IMR-90 (cell line): ENCODE measurements around the gene DPP10. TPM values are rescaled to one million over a fixed set of nuclear protein-coding genes. Genes with fewer than 3 reads are reported as not detected.

Experiments used
- ATAC-seq: fragments of 200-7000 bp; cut with Tn5 transposase; 2 replicates; pipeline ENCODE4 v1.9.1; 2020; ENCODE audit warnings: low read depth, mild to moderate bottlenecking, moderate library complexity
- BruUV-seq: library from RNA; stranded (reverse); fragments of 400-500 nt; replicated peaks from 2 replicates; lab custom pipeline; 2021; lab: Mats Ljungman, UMichigan
- CTCF ChIA-PET: fragments of 300-600 bp; formaldehyde crosslinking; extraction: SDS; loops from one replicate; lab custom pipeline; 2021; ENCODE audit warnings: antibody characterized with exemption; lab: Yijun Ruan, JAX
- POLR2A ChIA-PET: fragments of 300-600 bp; sonication (Branson Sonifier 250); formaldehyde crosslinking; loops from one replicate; lab custom pipeline; 2022; ENCODE audit warnings: antibody characterized with exemption; ENCODE audit not compliant: unreplicated experiment; lab: Charles Lee
- DNase-seq: peaks from one replicate; pipeline ENCODE4 v3.0.0; 2013
- H2AFZ ChIP-seq: replicated peaks from 2 replicates; pipeline ENCODE3; 2013; ENCODE audit warnings: low read length, mild to moderate bottlenecking; ENCODE audit not compliant: poor library complexity
- H2AK5ac ChIP-seq: 2 replicates; pipeline ENCODE4 v1.6.1; 2013; ENCODE audit warnings: low read depth, low read length, inconsistent platforms
- H2AK9ac ChIP-seq: replicated peaks from 2 replicates; pipeline ENCODE3; 2013; ENCODE audit warnings: mild to moderate bottlenecking, low read depth, low read length, moderate library complexity; ENCODE audit not compliant: poor library complexity
- H2BK120ac ChIP-seq: 2 replicates; pipeline ENCODE4 v1.6.1; 2013; ENCODE audit warnings: low read depth, low read length, inconsistent platforms
- H2BK15ac ChIP-seq: 3 replicates; pipeline ENCODE4 v1.6.1; 2013; ENCODE audit warnings: low read depth, low read length, inconsistent platforms
- H2BK20ac ChIP-seq: 2 replicates; pipeline ENCODE4 v1.6.1; 2013; ENCODE audit warnings: low read depth, mild to moderate bottlenecking, inconsistent platforms, low read length, moderate library complexity
- H2BK5ac ChIP-seq: 2 replicates; pipeline ENCODE4 v1.6.1; 2013; ENCODE audit warnings: mild to moderate bottlenecking, low read depth, low read length, inconsistent platforms; ENCODE audit not compliant: poor library complexity, severe bottlenecking
- H3K14ac ChIP-seq: replicated peaks from 2 replicates; pipeline ENCODE4 v1.6.1; 2013; ENCODE audit warnings: low read depth, low read length, inconsistent platforms
- H3K18ac ChIP-seq: 2 replicates; pipeline ENCODE4 v1.6.1; 2013; ENCODE audit warnings: low read depth, low read length, control low read depth
- H3K23ac ChIP-seq: 2 replicates; pipeline ENCODE4 v1.6.1; 2013; ENCODE audit warnings: low read depth, low read length, inconsistent platforms
- H3K27ac ChIP-seq: 2 replicates; pipeline ENCODE4 v1.5.1; 2013; ENCODE audit warnings: mild to moderate bottlenecking, control low read depth, low read length; ENCODE audit not compliant: insufficient read depth
- H3K27me3 ChIP-seq: 2 replicates; pipeline ENCODE4 v1.6.1; 2013; ENCODE audit warnings: low read length; ENCODE audit not compliant: control insufficient read depth, insufficient read depth
- H3K36me3 ChIP-seq: 2 replicates; pipeline ENCODE4 v1.6.1; 2013; ENCODE audit warnings: low read length, mixed read lengths; ENCODE audit not compliant: control insufficient read depth, insufficient read depth
- H3K4ac ChIP-seq: 2 replicates; pipeline ENCODE4 v1.6.1; 2013; ENCODE audit warnings: low read depth, low read length, inconsistent platforms
- H3K4me1 ChIP-seq: 2 replicates; pipeline ENCODE4 v1.6.1; 2013; ENCODE audit warnings: low read length, mixed read lengths; ENCODE audit not compliant: control insufficient read depth, insufficient read depth
- H3K4me2 ChIP-seq: 2 replicates; pipeline ENCODE4 v1.6.1; 2013; ENCODE audit warnings: low read depth, mild to moderate bottlenecking, control low read depth, low read length, moderate library complexity
- H3K4me3 ChIP-seq: 2 replicates; pipeline ENCODE4 v1.5.1; 2013; ENCODE audit warnings: low read depth, mild to moderate bottlenecking, control low read depth, low read length, moderate library complexity; ENCODE audit not compliant: insufficient read depth
- H3K56ac ChIP-seq: 2 replicates; pipeline ENCODE4 v1.6.1; 2013; ENCODE audit warnings: low read length, inconsistent platforms; ENCODE audit not compliant: insufficient read depth; ENCODE audit errors: extremely low read depth
- H3K79me1 ChIP-seq, 2 experiments: 2 replicates each; pipeline ENCODE4 v1.6.1; 2013; ENCODE audit warnings: low read length in 2 of 2, inconsistent platforms in 1 of 2, low read depth in 1 of 2
- H3K9ac ChIP-seq: 2 replicates; pipeline ENCODE4 v1.6.1; 2013; ENCODE audit warnings: low read depth, low read length, control low read depth
- H3K9me1 ChIP-seq: 2 replicates; pipeline ENCODE4 v1.6.1; 2013; ENCODE audit warnings: low read length, inconsistent platforms; ENCODE audit not compliant: insufficient read depth
- H3K9me3 ChIP-seq: 2 replicates; pipeline ENCODE4 v1.6.1; 2013; ENCODE audit warnings: low read length; ENCODE audit not compliant: control insufficient read depth, insufficient read depth
- H4K20me1 ChIP-seq: 2 replicates; pipeline ENCODE4 v1.6.1; 2013; ENCODE audit warnings: low read length, inconsistent platforms; ENCODE audit not compliant: insufficient read depth
- H4K5ac ChIP-seq: 2 replicates; pipeline ENCODE4 v1.6.1; 2013; ENCODE audit warnings: mild to moderate bottlenecking, low read depth, low read length, control low read depth
- H4K8ac ChIP-seq, 2 experiments: 2 replicates each; pipeline ENCODE4 v1.6.1; 2013; ENCODE audit warnings: low read depth in 2 of 2, low read length in 2 of 2, control low read depth in 1 of 2, inconsistent platforms in 1 of 2
- H4K91ac ChIP-seq: 2 replicates; pipeline ENCODE4 v1.6.1; 2013; ENCODE audit warnings: low read depth, low read length, inconsistent platforms; ENCODE audit not compliant: insufficient read depth
- BHLHE40 ChIP-seq: fragments of 150-350 bp; IDR thresholded peaks from 2 replicates; pipeline ENCODE4 v1.6.1; 2016; ENCODE audit warnings: mild to moderate bottlenecking, low read depth, low read length
- CEBPB ChIP-seq: IDR thresholded peaks from 2 replicates; pipeline ENCODE4 v1.6.1; 2012; ENCODE audit warnings: low read depth, low read length, improper control_type of control experiment
- CHD1 ChIP-seq: IDR thresholded peaks from 2 replicates; pipeline ENCODE4 v1.6.1; 2012; ENCODE audit warnings: low read depth, low read length, improper control_type of control experiment
- CTCF ChIP-seq: conservative IDR thresholded peaks from 2 replicates; pipeline ENCODE4 v1.5.1; 2012; ENCODE audit warnings: mild to moderate bottlenecking, low read depth, low read length, improper control_type of control experiment
- FOS ChIP-seq: fragments of 150-350 bp; IDR thresholded peaks from 2 replicates; pipeline ENCODE4 v1.6.1; 2016; ENCODE audit warnings: low read depth, low read length
- MAFK ChIP-seq: IDR thresholded peaks from 2 replicates; pipeline ENCODE4 v1.6.1; 2012; ENCODE audit warnings: low read depth, low read length, improper control_type of control experiment
- MAZ ChIP-seq: IDR thresholded peaks from 2 replicates; pipeline ENCODE4 v1.6.1; 2012; ENCODE audit warnings: low read depth, mild to moderate bottlenecking, low read length, improper control_type of control experiment, moderate library complexity, borderline replicate concordance
- MXI1 ChIP-seq: IDR thresholded peaks from 2 replicates; pipeline ENCODE4 v1.6.1; 2012; ENCODE audit warnings: low read depth, mild to moderate bottlenecking, low read length, moderate library complexity, borderline replicate concordance
- NFE2L2 ChIP-seq: fragments of 150-350 bp; IDR thresholded peaks from 2 replicates; pipeline ENCODE4 v1.6.1; 2016; ENCODE audit warnings: low read depth, mild to moderate bottlenecking, low read length
- POLR2A ChIP-seq: IDR thresholded peaks from 2 replicates; pipeline ENCODE4 v1.6.1; 2012; ENCODE audit warnings: mild to moderate bottlenecking, low read depth, low read length
- RAD21 ChIP-seq: IDR thresholded peaks from 2 replicates; pipeline ENCODE4 v1.6.1; 2012; ENCODE audit warnings: low read length, improper control_type of control experiment
- RCOR1 ChIP-seq: IDR thresholded peaks from 2 replicates; pipeline ENCODE4 v1.6.1; 2012; ENCODE audit warnings: mild to moderate bottlenecking, low read length, improper control_type of control experiment; ENCODE audit not compliant: insufficient replicate concordance
- RFX5 ChIP-seq: IDR thresholded peaks from 2 replicates; pipeline ENCODE4 v1.8.0; 2012; ENCODE audit warnings: low read depth, mild to moderate bottlenecking, low read length, moderate library complexity
- SMC3 ChIP-seq: fragments of 150-350 bp; IDR thresholded peaks from 2 replicates; pipeline ENCODE4 v1.6.1; 2016; ENCODE audit warnings: low read depth, mild to moderate bottlenecking, antibody characterized with exemption, low read length, moderate library complexity
- USF2 ChIP-seq: fragments of 150-350 bp; IDR thresholded peaks from 2 replicates; pipeline ENCODE4 v1.6.1; 2017; ENCODE audit warnings: mild to moderate bottlenecking, antibody characterized with exemption, low read length, low read depth
- WGBS, 2 experiments: methylation state at CpG; one replicate each; pipeline versions ENCODE4 v1.1.5 to v1.1.7; 2013; ENCODE audit warnings: missing lambda C conversion rate in 2 of 2; ENCODE audit not compliant: insufficient read length in 1 of 2; ENCODE audit errors: extremely low coverage in 2 of 2; 5-methylcytosine and 5-hydroxymethylcytosine counted together
- dilution Hi-C: fragments of 300-500 bp; cut with HindIII; formaldehyde crosslinking; loops from one replicate; pipeline ENCODE4 v1.14.3; 2018; ENCODE audit warnings: low sequenced_read_pairs; ENCODE audit not compliant: unreplicated experiment
- in situ Hi-C: fragments of 300-500 bp; cut with MboI; formaldehyde crosslinking; loops from 3 replicates; pipeline ENCODE4 v1.14.3; 2019; ENCODE audit warnings: low sequenced_read_pairs, inconsistent platforms, mixed read lengths
- intact Hi-C: fragments of 100-400 bp; cut with micrococcal nuclease; formaldehyde crosslinking; loops from 2 replicates; pipeline ENCODE4 v1.10.0; 2022
- polyA plus RNA-seq, 3 experiments: library from polyadenylated mRNA; depleted of rRNA; stranded (reverse); fragments of >200 nt; gene quantifications; 2 replicates each; pipeline ENCODE4 v1.2.3, GENCODE V29; 2012; ENCODE audit warnings: low replicate concordance in 1 of 3
- total RNA-seq: library from RNA; depleted of rRNA; stranded (reverse); fragments of >200 nt; gene quantifications from 2 replicates; pipeline ENCODE4 v1.2.3, GENCODE V29; 2012
- TF ChIP-seq, protein P1 (sequence below): fragments of 150-350 bp; IDR thresholded peaks from 2 replicates; pipeline ENCODE4 v1.6.1; 2016; ENCODE audit warnings: low read depth, mild to moderate bottlenecking, low read length, moderate library complexity, borderline replicate concordance

The DPP10 gene
- total and polyA plus RNA-seq, 2 of the 4 experiments (the other 2 are of a cell fraction) = not detected

DNA sequence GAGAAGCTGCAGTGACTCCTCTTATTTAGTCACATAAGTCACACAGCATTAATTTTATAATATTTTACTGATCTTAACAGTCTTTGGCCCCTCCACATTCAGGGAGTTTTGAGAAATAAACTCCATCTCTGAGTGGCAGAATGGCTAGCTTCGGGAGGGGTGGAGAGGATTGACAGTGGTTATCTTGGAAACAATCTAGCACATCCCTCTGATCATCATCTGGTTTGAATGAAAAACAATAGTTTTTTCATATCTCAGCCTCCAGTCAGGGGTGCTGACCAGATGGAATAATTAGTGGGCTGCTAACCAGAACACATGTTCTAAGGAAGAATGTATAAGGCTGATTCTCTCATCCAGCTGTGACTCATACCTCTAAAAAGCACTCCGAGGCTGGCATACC is 477.5 kb downstream of the DPP10 start:
- dilution Hi-C loops (no loop called here), intact Hi-C loops (no loop called here), in situ Hi-C loops (no loop called here)
- Histone ChIP-seq H2AFZ (no peak overlapping the region), H4K5ac (no peak overlapping the region), H3K4ac (no peak overlapping the region), H2AK5ac (no peak overlapping the region), H4K20me1 (no peaks in the 10 kb centered on the region), H3K9me1 (no peaks in the 10 kb centered on the region), H3K4me3 (no peak overlapping the region), H3K9ac (no peak overlapping the region), H3K9me3 (peaks cover 4% of the 10 kb centered on the region; the same call in 1 of the 2 replicates), H3K27me3 (no peaks in the 10 kb centered on the region), H3K4me2 (no peak overlapping the region), H2BK120ac (no peak overlapping the region), H3K4me1 (no peaks in the 10 kb centered on the region), H3K23ac (no peak overlapping the region), H3K18ac (no peak overlapping the region), H3K36me3 (no peaks in the 10 kb centered on the region), H2BK15ac (no peak overlapping the region), H2BK20ac (no peak overlapping the region), H4K91ac (no peak overlapping the region), H2AK9ac (no peak overlapping the region), H2BK5ac (no peak overlapping the region), H3K79me1 (no peaks in the 10 kb centered on the region), H3K27ac (no peak overlapping the region), H3K56ac (no peak overlapping the region), H3K14ac (no peak overlapping the region), H4K8ac (no peak overlapping the region)
- ChIA-PET POLR2A (no interaction called here), CTCF (no interaction called here)
- no TSS peak for BruUV-seq
- ATAC-seq = no peak
- no peak for TF ChIP-seq RAD21
- TF ChIP-seq RFX5 = no peak
- TF ChIP-seq, protein P1, sequence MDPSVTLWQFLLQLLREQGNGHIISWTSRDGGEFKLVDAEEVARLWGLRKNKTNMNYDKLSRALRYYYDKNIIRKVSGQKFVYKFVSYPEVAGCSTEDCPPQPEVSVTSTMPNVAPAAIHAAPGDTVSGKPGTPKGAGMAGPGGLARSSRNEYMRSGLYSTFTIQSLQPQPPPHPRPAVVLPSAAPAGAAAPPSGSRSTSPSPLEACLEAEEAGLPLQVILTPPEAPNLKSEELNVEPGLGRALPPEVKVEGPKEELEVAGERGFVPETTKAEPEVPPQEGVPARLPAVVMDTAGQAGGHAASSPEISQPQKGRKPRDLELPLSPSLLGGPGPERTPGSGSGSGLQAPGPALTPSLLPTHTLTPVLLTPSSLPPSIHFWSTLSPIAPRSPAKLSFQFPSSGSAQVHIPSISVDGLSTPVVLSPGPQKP = no peak
- no peak for TF ChIP-seq RCOR1
- TF ChIP-seq MAZ = no peak
- TF ChIP-seq POLR2A = no peak
- no peak for TF ChIP-seq CEBPB
- no peak for TF ChIP-seq NFE2L2
- TF ChIP-seq CTCF = no peak
- TF ChIP-seq BHLHE40 = no peak
- TF ChIP-seq SMC3 = no peak
- no peak for TF ChIP-seq FOS
- no peak for TF ChIP-seq MAFK
- no peak for TF ChIP-seq CHD1
- no peak for TF ChIP-seq USF2
- TF ChIP-seq MXI1 = no peak
- WGBS, 2 experiments = no CpG with 5 or more reads among the region's 2 CpGs
- no peak for DNase-seq
